Activated T-helper 1 cell treated with anti-CD3 and anti-CD28 coated beads, Interleukin-12 subunit alpha, Interleukin-12 subunit beta, Interleukin-2, Interleukin-4 antibody, amounts not matched to agents 30 ng/mL and 10 ng/mL and 1 ng/mL, durations not matched to agents 14 hours and 24 hours and 36 hours (primary cell): ENCODE results near the gene HCRTR1. TPM values are rescaled to one million over a fixed set of nuclear protein-coding genes. Genes with fewer than 3 reads are reported as not detected.

Source experiments
- DNase-seq: peaks from one replicate; pipeline ENCODE4 v3.0.0; 2021; ENCODE audit warnings: low spot score
- H3K27ac Mint-ChIP-seq: one replicate; pipeline ENCODE4 v1.8.0; 2021; ENCODE audit warnings: mild to moderate bottlenecking, mixed read lengths
- H3K27me3 Mint-ChIP-seq: one replicate; pipeline ENCODE4 v1.8.0; 2022; ENCODE audit warnings: mild to moderate bottlenecking, moderate library complexity, mixed read lengths; ENCODE audit not compliant: insufficient read depth
- H3K36me3 Mint-ChIP-seq: one replicate; pipeline ENCODE4 v1.8.0; 2021; ENCODE audit warnings: low read depth, mixed read lengths
- H3K4me1 Mint-ChIP-seq: one replicate; pipeline ENCODE4 v1.8.0; 2021; ENCODE audit warnings: low read depth, mixed read lengths
- H3K4me3 Mint-ChIP-seq: one replicate; pipeline ENCODE4 v1.8.0; 2021; ENCODE audit warnings: mild to moderate bottlenecking, moderate library complexity, mixed read lengths
- H3K9me3 Mint-ChIP-seq: one replicate; pipeline ENCODE4 v1.8.0; 2021; ENCODE audit warnings: mixed read lengths
- intact Hi-C: fragments of 100-400 bp; cut with micrococcal nuclease; formaldehyde crosslinking; loops from one replicate; pipeline ENCODE4 v1.15.1; 2024
- total RNA-seq: library from RNA; stranded (reverse); gene quantifications from 2 replicates; pipeline ENCODE4 v1.2.3, GENCODE V29; 2022

The HCRTR1 gene
- total RNA-seq, 1 donor from 2014 or later = not detected

GRCh38 chr1:31620631-31621497, 3.4 kb downstream of the HCRTR1 start:
- Mint-ChIP-seq H3K9me3 (no peaks in the 10 kb centered on the region), H3K27me3 (peaks cover 28% of the 10 kb centered on the region), H3K4me1 (no peaks in the 10 kb centered on the region), H3K27ac (no peak overlapping the region), H3K36me3 (peaks cover 2% of the 10 kb centered on the region), H3K4me3 (no peak overlapping the region)
- DNase-seq = no peak
- intact Hi-C loops = no loop called here

DNA sequence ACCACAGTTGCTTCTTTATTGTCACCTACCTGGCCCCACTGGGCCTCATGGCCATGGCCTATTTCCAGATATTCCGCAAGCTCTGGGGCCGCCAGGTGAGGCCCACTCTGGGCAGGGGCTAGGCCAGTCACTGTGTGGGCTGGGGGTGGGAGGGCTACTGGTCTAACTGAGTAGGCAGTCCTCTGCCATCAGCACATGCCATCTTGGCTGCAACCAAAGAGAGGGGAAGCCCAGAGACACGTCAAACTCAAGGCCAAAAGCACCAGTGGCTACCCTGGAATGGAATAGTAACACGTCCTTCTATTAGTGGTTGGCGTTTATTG, 4.0 kb downstream of the HCRTR1 start:
- Mint-ChIP-seq H3K27ac (no peak overlapping the region), H3K4me3 (no peak overlapping the region), H3K9me3 (no peaks in the 10 kb centered on the region), H3K36me3 (peaks cover 2% of the 10 kb centered on the region), H3K27me3 (peaks cover 23% of the 10 kb centered on the region), H3K4me1 (no peaks in the 10 kb centered on the region)
- DNase-seq = no peak
- intact Hi-C loops = no loop called here

- no peak for DNase-seq
- peaks cover 17% of the 10 kb centered on the region for H3K27me3 Mint-ChIP-seq
- peaks cover 2% of the 10 kb centered on the region for H3K36me3 Mint-ChIP-seq
Observed at GRCh38 chr1:31621847-31622730, 4.6 kb downstream of the HCRTR1 start.

DNA sequence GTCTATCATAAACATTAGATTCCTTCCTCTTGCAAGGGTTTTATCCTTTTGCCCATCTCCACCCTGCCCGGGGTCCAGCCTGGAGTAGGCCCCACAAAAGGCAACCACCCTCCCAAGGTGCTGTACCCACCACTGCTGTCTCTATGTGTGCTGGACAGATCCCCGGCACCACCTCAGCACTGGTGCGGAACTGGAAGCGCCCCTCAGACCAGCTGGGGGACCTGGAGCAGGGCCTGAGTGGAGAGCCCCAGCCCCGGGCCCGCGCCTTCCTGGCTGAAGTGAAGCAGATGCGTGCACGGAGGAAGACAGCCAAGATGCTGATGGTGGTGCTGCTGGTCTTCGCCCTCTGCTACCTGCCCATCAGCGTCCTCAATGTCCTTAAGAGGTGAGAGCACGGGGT, 5.9 kb downstream of the HCRTR1 start:
- Mint-ChIP-seq H3K27me3 (peaks cover 11% of the 10 kb centered on the region), H3K4me1 (no peaks in the 10 kb centered on the region), H3K36me3 (peaks cover 2% of the 10 kb centered on the region), H3K4me3 (no peak overlapping the region), H3K27ac (no peak overlapping the region), H3K9me3 (no peaks in the 10 kb centered on the region)
- DNase-seq = no peak
- intact Hi-C loops = no loop called here

More at GRCh38 chr1:31621847-31622730, 4.6 kb downstream of the HCRTR1 start:
- no peaks in the 10 kb centered on the region for H3K4me1 Mint-ChIP-seq
- H3K9me3 Mint-ChIP-seq = no peaks in the 10 kb centered on the region
- no peak overlapping the region for H3K27ac Mint-ChIP-seq
- H3K4me3 Mint-ChIP-seq = no peak overlapping the region
- intact Hi-C loops = no loop called here

DNA sequence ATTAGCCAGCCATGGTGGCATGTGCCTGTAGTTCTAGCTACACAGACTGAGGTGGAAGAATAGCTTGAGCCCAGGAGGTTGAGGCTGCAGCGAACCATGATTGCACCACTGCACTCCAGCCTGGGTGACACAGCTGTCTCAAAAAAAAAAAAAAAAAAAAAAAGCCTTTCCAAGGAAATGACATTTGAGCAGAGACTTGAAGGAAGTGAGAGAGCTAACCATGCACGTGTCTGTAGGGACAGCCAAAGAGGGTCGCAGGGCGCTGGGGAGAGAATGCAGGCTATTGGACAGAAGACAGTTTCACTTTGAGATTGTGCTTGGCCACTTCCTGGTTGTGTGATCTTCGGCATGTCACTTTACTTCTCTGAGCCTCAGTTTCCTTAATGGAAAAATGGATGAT, 6.8 kb downstream of the HCRTR1 start:
- H3K27ac Mint-ChIP-seq = no peak overlapping the region
- peaks cover 6% of the 10 kb centered on the region for H3K36me3 Mint-ChIP-seq

GRCh38 chr1:31624731-31625514, 7.4 kb downstream of the HCRTR1 start:
- Mint-ChIP-seq H3K4me3 (no peak overlapping the region), H3K27ac (no peak overlapping the region), H3K4me1 (no peaks in the 10 kb centered on the region), H3K27me3 (no peaks in the 10 kb centered on the region), H3K36me3 (peaks cover 10% of the 10 kb centered on the region), H3K9me3 (no peaks in the 10 kb centered on the region)
- DNase-seq = no peak
- intact Hi-C loops = no loop called here

More for the DNA sequence above, 6.8 kb downstream of the HCRTR1 start:
- intact Hi-C loops = no loop called here
- H3K4me3 Mint-ChIP-seq = no peak overlapping the region
- H3K9me3 Mint-ChIP-seq = no peaks in the 10 kb centered on the region
- peaks cover 1% of the 10 kb centered on the region for H3K27me3 Mint-ChIP-seq
- H3K4me1 Mint-ChIP-seq = no peaks in the 10 kb centered on the region
- DNase-seq = no peak

DNA sequence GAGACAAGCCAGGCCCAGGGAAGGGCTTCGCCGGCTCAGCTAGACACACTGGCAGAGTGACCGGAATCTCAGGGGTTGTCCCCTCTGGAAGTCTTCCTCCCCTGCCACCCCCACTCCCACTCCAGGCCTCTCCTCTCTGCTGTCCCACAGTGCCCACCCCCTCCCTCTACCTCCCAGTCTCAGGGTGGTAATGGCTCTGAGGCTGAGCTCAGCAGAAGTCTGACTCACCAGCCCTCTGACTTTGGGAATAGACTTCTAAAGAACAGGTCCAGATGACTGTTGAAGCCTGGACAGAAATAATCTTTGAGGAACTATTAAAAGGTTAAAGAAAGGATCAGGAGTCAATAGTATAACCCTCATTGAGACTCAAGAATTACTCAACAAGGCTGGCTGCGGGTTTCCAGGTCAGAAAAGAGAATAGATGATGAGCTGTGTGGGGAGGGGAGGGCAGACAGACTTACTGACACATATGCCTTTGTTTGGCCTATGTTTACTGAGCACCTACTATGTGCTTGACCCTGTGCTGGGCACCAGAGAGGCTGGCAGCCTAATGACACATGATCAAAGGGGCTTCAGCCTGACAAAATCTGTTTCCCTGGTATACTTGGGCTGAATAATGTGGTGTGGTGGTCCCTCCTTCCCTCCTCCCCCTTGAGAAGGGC, 8.2 kb downstream of the HCRTR1 start:
- no peak overlapping the region for H3K4me3 Mint-ChIP-seq
- no peak for DNase-seq
- no peaks in the 10 kb centered on the region for H3K4me1 Mint-ChIP-seq
- intact Hi-C loops = no loop called here
- H3K27me3 Mint-ChIP-seq = no peaks in the 10 kb centered on the region
- no peak overlapping the region for H3K27ac Mint-ChIP-seq
- no peaks in the 10 kb centered on the region for H3K9me3 Mint-ChIP-seq
- peaks cover 16% of the 10 kb centered on the region for H3K36me3 Mint-ChIP-seq

DNA sequence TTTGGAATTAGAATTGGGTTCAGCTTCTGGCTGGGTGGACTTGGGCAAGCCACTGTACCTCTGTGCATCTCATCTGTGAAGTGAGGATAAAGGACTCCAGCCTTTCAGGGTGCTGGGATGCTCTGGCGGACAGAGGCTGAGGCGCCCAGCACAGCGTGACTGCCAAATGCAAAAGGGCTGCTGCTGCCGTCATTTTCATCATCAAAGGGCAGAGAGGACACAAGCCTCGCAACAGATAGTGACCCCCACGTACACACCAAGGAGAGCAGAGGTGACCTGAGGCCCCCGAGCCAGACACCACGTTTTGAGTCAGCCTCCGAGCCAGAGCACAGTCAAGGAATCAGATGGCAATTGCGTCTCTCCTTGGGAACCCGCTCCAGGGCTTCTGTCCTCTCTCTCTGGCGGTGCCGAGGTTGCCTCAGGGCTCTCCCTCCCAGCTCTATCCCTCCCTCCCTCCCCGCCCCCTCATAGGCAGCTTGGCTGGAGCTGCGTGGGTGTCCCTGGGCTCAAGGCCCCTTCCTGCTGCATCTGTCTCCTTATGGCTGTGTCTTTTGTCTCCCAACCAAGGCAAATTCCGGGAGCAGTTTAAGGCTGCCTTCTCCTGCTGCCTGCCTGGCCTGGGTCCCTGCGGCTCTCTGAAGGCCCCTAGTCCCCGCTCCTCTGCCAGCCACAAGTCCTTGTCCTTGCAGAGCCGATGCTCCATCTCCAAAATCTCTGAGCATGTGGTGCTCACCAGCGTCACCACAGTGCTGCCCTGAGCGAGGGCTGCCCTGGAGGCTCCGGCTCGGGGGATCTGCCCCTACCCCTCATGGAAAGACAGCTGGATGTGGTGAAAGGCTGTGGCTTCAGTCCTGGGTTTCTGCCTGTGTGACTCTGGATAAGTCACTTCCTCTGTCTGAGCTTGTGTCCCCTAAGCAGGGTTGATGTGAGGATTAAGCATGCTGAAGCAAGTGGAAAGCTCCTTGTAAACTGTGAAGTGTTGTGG, 9.0 kb downstream of the HCRTR1 start:
- no peaks in the 10 kb centered on the region for H3K9me3 Mint-ChIP-seq
- intact Hi-C loops = no loop called here
- DNase-seq = no peak
- H3K4me3 Mint-ChIP-seq = no peak overlapping the region
- no peaks in the 10 kb centered on the region for H3K4me1 Mint-ChIP-seq
- no peaks in the 10 kb centered on the region for H3K27me3 Mint-ChIP-seq
- no peak overlapping the region for H3K27ac Mint-ChIP-seq
- peaks cover 21% of the 10 kb centered on the region for H3K36me3 Mint-ChIP-seq

GRCh38 chr1:31627301-31627929, 9.9 kb downstream of the HCRTR1 start:
- Mint-ChIP-seq H3K4me1 (no peaks in the 10 kb centered on the region), H3K4me3 (no peak overlapping the region), H3K27me3 (no peaks in the 10 kb centered on the region), H3K36me3 (peaks cover 26% of the 10 kb centered on the region), H3K27ac (no peak overlapping the region), H3K9me3 (no peaks in the 10 kb centered on the region)
- no peak for DNase-seq
- intact Hi-C loops = no loop called here

- Mint-ChIP-seq H3K4me1 (no peaks in the 10 kb centered on the region), H3K27ac (no peak overlapping the region), H3K9me3 (no peaks in the 10 kb centered on the region), H3K4me3 (no peak overlapping the region), H3K27me3 (no peaks in the 10 kb centered on the region), H3K36me3 (peaks cover 29% of the 10 kb centered on the region)
- intact Hi-C loops = no loop called here
- no peak for DNase-seq
Observed at GRCh38 chr1:31627930-31628559, 10.6 kb downstream of the HCRTR1 start.
